CD14-positive monocyte (primary cell): ENCODE measurements around the gene ADAD2. TPM values are rescaled to one million over a fixed set of nuclear protein-coding genes. Genes with fewer than 3 reads are reported as not detected.

Source experiments
- DNase-seq, 3 donors: peaks; one replicate each; pipeline ENCODE4 v3.0.0-alpha.2; 2011 to 2022
- H2AFZ ChIP-seq: 2 replicates; pipeline ENCODE4 v1.6.0; 2012; ENCODE audit warnings: mild to moderate bottlenecking, low read depth, low read length, inconsistent platforms; ENCODE audit not compliant: insufficient read depth, poor library complexity, severe bottlenecking
- H3K27ac ChIP-seq, 2 donors: 1 replicate in 1 of 2; 2 replicates in 1 of 2; pipeline ENCODE4 v1.5.1; 2012 to 2013; ENCODE audit warnings: low read length in 2 of 2, control low read depth in 1 of 2, inconsistent platforms in 1 of 2, low read depth in 1 of 2, mild to moderate bottlenecking in 1 of 2
- H3K27me3 ChIP-seq, 2 donors: one replicate each; pipeline versions ENCODE4 v1.6.0 to v1.6.1; 2011 to 2013; ENCODE audit warnings: low read length in 2 of 2; ENCODE audit not compliant: control insufficient read depth in 2 of 2, insufficient read depth in 2 of 2
- H3K36me3 ChIP-seq, 2 donors: replicated peaks in 1 of 2; 1 replicate in 1 of 2; 2 replicates in 1 of 2; pipeline versions ENCODE4 v1.5.1 to v1.6.1; 2012 to 2013; ENCODE audit warnings: low read length in 2 of 2, control low read depth in 1 of 2, inconsistent platforms in 1 of 2, mild to moderate bottlenecking in 1 of 2; ENCODE audit not compliant: insufficient read depth in 2 of 2, control insufficient read depth in 1 of 2
- H3K4me1 ChIP-seq, 2 donors: 1 replicate in 1 of 2; 2 replicates in 1 of 2; pipeline versions ENCODE4 v1.5.1 to v1.6.1; 2012 to 2013; ENCODE audit warnings: low read length in 2 of 2, control low read depth in 1 of 2, inconsistent platforms in 1 of 2, mild to moderate bottlenecking in 1 of 2, moderate library complexity in 1 of 2; ENCODE audit not compliant: insufficient read depth in 2 of 2, control insufficient read depth in 1 of 2
- H3K4me2 ChIP-seq: replicated peaks from 2 replicates; pipeline ENCODE3; 2012; ENCODE audit warnings: low read length, moderate library complexity, mild to moderate bottlenecking; ENCODE audit not compliant: poor library complexity, severe bottlenecking; ENCODE audit errors: extremely low read depth
- H3K4me3 ChIP-seq, 3 experiments: fragments of 200-600 bp in 1 of 3; sonication (generic) in 1 of 3; replicated peaks in 1 of 3; 1 replicate in 2 of 3; 2 replicates in 1 of 3; pipeline ENCODE4 v1.5.1; 2011 to 2013; ENCODE audit warnings: low read length in 3 of 3, mild to moderate bottlenecking in 3 of 3, control low read depth in 2 of 3, low read depth in 2 of 3, inconsistent platforms in 1 of 3, moderate library complexity in 1 of 3
- H3K79me2 ChIP-seq: 2 replicates; pipeline ENCODE4 v1.6.0; 2012; ENCODE audit warnings: mild to moderate bottlenecking, control low read depth, inconsistent platforms, low read length, moderate library complexity; ENCODE audit not compliant: insufficient read depth
- H3K9ac ChIP-seq: 2 replicates; pipeline ENCODE4 v1.6.0; 2017; ENCODE audit warnings: low read length, mild to moderate bottlenecking; ENCODE audit not compliant: insufficient read depth, poor library complexity, severe bottlenecking
- H3K9me3 ChIP-seq, 2 donors: replicated peaks in 1 of 2; 1 replicate in 1 of 2; 2 replicates in 1 of 2; pipeline versions ENCODE4 v1.5.1 to v1.6.1; 2012 to 2013; ENCODE audit warnings: low read length in 2 of 2, control low read depth in 1 of 2; ENCODE audit not compliant: control insufficient read depth in 1 of 2, insufficient read depth in 1 of 2
- H4K20me1 ChIP-seq: 2 replicates; pipeline ENCODE4 v1.6.0; 2012; ENCODE audit warnings: mild to moderate bottlenecking, low read length, control low read depth, moderate library complexity; ENCODE audit not compliant: insufficient read depth
- H3K27ac Mint-ChIP-seq, 7 donors: one replicate each; pipeline ENCODE4 v1.8.0; 2020; ENCODE audit warnings: mild to moderate bottlenecking in 7 of 7, mixed read lengths in 7 of 7, moderate library complexity in 6 of 7, inconsistent platforms in 2 of 7
- H3K27me3 Mint-ChIP-seq, 3 donors: one replicate each; pipeline ENCODE4 v1.8.0; 2021 to 2022; ENCODE audit warnings: low read depth in 3 of 3, mild to moderate bottlenecking in 3 of 3, mixed read lengths in 3 of 3, moderate library complexity in 3 of 3, inconsistent platforms in 1 of 3
- H3K36me3 Mint-ChIP-seq, 2 donors: one replicate each; pipeline ENCODE4 v1.8.0; 2020; ENCODE audit warnings: mixed read lengths in 2 of 2, inconsistent platforms in 1 of 2, mild to moderate bottlenecking in 1 of 2
- H3K4me1 Mint-ChIP-seq: one replicate; pipeline ENCODE4 v1.8.0; 2020; ENCODE audit warnings: mild to moderate bottlenecking, mixed read lengths
- H3K4me3 Mint-ChIP-seq, 2 donors: one replicate each; pipeline ENCODE4 v1.8.0; 2020; ENCODE audit warnings: mild to moderate bottlenecking in 2 of 2, mixed read lengths in 2 of 2, moderate library complexity in 1 of 2
- H3K9me3 Mint-ChIP-seq, 7 donors: one replicate each; pipeline ENCODE4 v1.8.0; 2020 to 2022; ENCODE audit warnings: mixed read lengths in 7 of 7, mild to moderate bottlenecking in 6 of 7, moderate library complexity in 6 of 7, inconsistent platforms in 2 of 7
- WGBS: methylation state at CpG from one replicate; pipeline ENCODE4 v1.1.5; 2013; ENCODE audit warnings: missing lambda C conversion rate; ENCODE audit not compliant: insufficient coverage; 5-methylcytosine and 5-hydroxymethylcytosine counted together
- intact Hi-C, 2 donors: fragments of 100-400 bp; cut with micrococcal nuclease; formaldehyde crosslinking; loops; one replicate each; pipeline versions ENCODE4 v1.15.0 to v1.15.1; 2023
- polyA plus RNA-seq, 3 donors: library from polyadenylated mRNA; depleted of rRNA in 1 of 3; unstranded in 2 of 3; stranded (reverse) in 1 of 3; fragments of 300-500 nt in 2 of 3; fragments of >200 nt in 1 of 3; fragmentation: Illumina TruSeq in 2 of 3; gene quantifications; 1 replicate in 2 of 3; 2 replicates in 1 of 3; pipeline ENCODE4 v1.2.3, GENCODE V29; 2012 to 2021
- TF ChIP-seq, protein P1 (sequence below): fragments of 200-600 bp; IDR thresholded peaks from one replicate; pipeline ENCODE4 v1.8.0; 2022; ENCODE audit warnings: antibody characterized with exemption, mild to moderate bottlenecking

The ADAD2 gene
- polyA plus RNA-seq, 3 donors = not detected

GRCh38 chr16:84159007-84159406 lies 31.9 kb upstream of the ADAD2 start:
- no peak for DNase-seq
- H3K4me3 Mint-ChIP-seq = peak overlapping the region in 1 of 2 donors; percentile 57
- no peaks in the 10 kb centered on the region for H3K36me3 ChIP-seq
- peaks cover 13 to 31% of the 10 kb centered on the region in 2 donors for H3K27me3 ChIP-seq
- H3K9me3 Mint-ChIP-seq = no peaks in the 10 kb centered on the region
- no peak overlapping the region for H3K27ac Mint-ChIP-seq
- peaks cover 0 to 2% of the 10 kb centered on the region in 2 donors for H3K36me3 Mint-ChIP-seq
- no peaks in the 10 kb centered on the region for H3K4me1 Mint-ChIP-seq
- H3K27ac ChIP-seq = no peak overlapping the region
- H4K20me1 ChIP-seq = no peaks in the 10 kb centered on the region
- H3K4me1 ChIP-seq = no peaks in the 10 kb centered on the region
- H2AFZ ChIP-seq = no peak overlapping the region
- peaks cover 39 to 58% (median 46%) of the 10 kb centered on the region in 3 donors for H3K27me3 Mint-ChIP-seq
- intact Hi-C loops = no loop called here
- no peaks in the 10 kb centered on the region for H3K79me2 ChIP-seq
- no peak overlapping the region for H3K4me3 ChIP-seq
- H3K9me3 ChIP-seq = no peaks in the 10 kb centered on the region
- H3K9ac ChIP-seq = no peak overlapping the region
- TF ChIP-seq, protein P1, sequence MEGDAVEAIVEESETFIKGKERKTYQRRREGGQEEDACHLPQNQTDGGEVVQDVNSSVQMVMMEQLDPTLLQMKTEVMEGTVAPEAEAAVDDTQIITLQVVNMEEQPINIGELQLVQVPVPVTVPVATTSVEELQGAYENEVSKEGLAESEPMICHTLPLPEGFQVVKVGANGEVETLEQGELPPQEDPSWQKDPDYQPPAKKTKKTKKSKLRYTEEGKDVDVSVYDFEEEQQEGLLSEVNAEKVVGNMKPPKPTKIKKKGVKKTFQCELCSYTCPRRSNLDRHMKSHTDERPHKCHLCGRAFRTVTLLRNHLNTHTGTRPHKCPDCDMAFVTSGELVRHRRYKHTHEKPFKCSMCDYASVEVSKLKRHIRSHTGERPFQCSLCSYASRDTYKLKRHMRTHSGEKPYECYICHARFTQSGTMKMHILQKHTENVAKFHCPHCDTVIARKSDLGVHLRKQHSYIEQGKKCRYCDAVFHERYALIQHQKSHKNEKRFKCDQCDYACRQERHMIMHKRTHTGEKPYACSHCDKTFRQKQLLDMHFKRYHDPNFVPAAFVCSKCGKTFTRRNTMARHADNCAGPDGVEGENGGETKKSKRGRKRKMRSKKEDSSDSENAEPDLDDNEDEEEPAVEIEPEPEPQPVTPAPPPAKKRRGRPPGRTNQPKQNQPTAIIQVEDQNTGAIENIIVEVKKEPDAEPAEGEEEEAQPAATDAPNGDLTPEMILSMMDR = no peak
- no CpG with 5 or more reads among the region's 9 CpGs for WGBS
- no peak overlapping the region for H3K4me2 ChIP-seq

GRCh38 chr16:84159800-84160199 lies 31.2 kb upstream of the ADAD2 start:
- TF ChIP-seq, protein P1 = no peak
- H3K9me3 Mint-ChIP-seq = no peaks in the 10 kb centered on the region
- WGBS = no CpG with 5 or more reads among the region's 1 CpG
- intact Hi-C loops = no loop called here
- Histone ChIP-seq H4K20me1 (no peaks in the 10 kb centered on the region), H3K9me3 (no peaks in the 10 kb centered on the region), H3K27ac (no peak overlapping the region), H3K79me2 (no peaks in the 10 kb centered on the region), H3K36me3 (no peaks in the 10 kb centered on the region), H3K4me2 (no peak overlapping the region), H3K4me1 (no peaks in the 10 kb centered on the region), H3K9ac (no peak overlapping the region), H3K4me3 (no peak overlapping the region), H3K27me3 (peaks cover 13 to 35% of the 10 kb centered on the region in 2 donors), H2AFZ (no peak overlapping the region)
- DNase-seq = no peak
- H3K4me3 Mint-ChIP-seq = no peak overlapping the region
- peaks cover 39 to 60% (median 45%) of the 10 kb centered on the region in 3 donors for H3K27me3 Mint-ChIP-seq
- H3K4me1 Mint-ChIP-seq = no peaks in the 10 kb centered on the region
- no peak overlapping the region for H3K27ac Mint-ChIP-seq
- H3K36me3 Mint-ChIP-seq = peaks cover 0 to 2% of the 10 kb centered on the region in 2 donors
